Mammary epithelial cell (primary cell): Measurements from ENCODE around the gene TAF12.

ENCODE experiments used
- CTCF ChIP-seq, 2 donors: IDR thresholded peaks in 1 of 2; conservative IDR thresholded peaks in 1 of 2; 2 replicates each; pipeline ENCODE4 v1.5.1; 2011 to 2012; ENCODE audit warnings: inconsistent platforms in 2 of 2, low read length in 2 of 2, mild to moderate bottlenecking in 2 of 2, control low read depth in 1 of 2, low read depth in 1 of 2; ENCODE audit not compliant: insufficient read depth in 1 of 2; ENCODE audit errors: extremely low read depth in 1 of 2
- EZH2 ChIP-seq: IDR thresholded peaks from 2 replicates; pipeline ENCODE4 v1.6.1; 2012; ENCODE audit warnings: low read length, inconsistent platforms, borderline replicate concordance

GRCh38 chr1:28631713-28632112, 11.2 kb downstream of the TAF12 start:
- TF ChIP-seq EZH2 (no peak), CTCF (conservative IDR thresholded peaks at IDR 0.05 in 1 of 2, IDR thresholded peaks at IDR 0.05 in 1 of 2; ENCODE audit: extremely low read depth in 1 of 2, insufficient read depth in 1 of 2, low read depth in 1 of 2, low read length in 2 of 2) (no peak)
